ENCODE measurements around the gene GNB2. TPM values are rescaled to one million over a fixed set of nuclear protein-coding genes. Genes with fewer than 3 reads are reported as not detected.

GNB2 gene
- polyA plus RNA-seq, 2 of the 4 experiments (the other 2 are of a cell fraction), result 50.8 to 163 TPM

DNA sequence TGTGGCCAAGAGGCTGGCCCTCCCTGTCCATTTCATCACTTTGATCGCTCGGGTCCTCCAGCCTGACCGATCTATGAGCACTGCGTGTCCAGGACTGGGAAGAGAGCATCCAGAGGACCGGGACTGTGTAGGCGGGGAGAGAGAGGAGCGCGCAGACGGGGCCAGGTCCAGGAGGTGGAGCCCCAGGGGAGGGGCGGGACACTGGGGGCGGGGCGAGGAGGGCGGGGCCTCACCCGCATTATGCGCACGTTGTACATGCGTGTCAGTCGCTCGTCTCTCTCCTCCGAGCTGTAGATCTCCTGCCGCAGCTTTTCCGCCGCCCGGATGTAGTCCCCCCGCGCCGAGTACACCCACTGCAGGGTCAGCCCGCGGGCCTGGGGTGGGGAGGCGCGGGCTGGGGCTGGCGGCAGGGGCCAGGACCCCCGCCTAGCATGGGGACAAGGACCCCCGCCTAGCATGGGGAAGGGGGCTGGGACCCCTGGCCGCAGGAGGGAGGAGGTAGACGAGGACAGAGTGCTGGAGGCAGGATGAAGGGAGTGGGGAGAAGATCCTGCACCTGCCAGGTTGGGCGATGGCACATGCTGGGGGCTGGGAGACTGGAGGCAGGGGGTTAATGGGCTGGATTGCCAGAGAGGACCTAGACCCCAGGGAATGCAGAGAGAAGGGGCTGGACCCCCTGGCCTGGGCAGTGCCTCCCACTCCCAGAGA is 46.9 kb upstream of the GNB2 start:
- 15% methylated on average over 13 of the region's 37 CpGs for WGBS (ENCODE audit: missing lambda C conversion rate)
- ATAC-seq, result peak; percentile 93 to 96
- Histone ChIP-seq H3K4me2 (peak overlapping the region; percentile 90), H3K4me1 (0 out of 3 replicates have a peak, but pooled peaks cover 4% of the 10 kb centered on the region), H3K4me3 (peak overlapping the region; percentile 37), H3K27ac (peak overlapping the region; percentile 65 to 89; a peak in 5 of 6 replicates), H3K9me3 (no peaks in the 10 kb centered on the region)
- 0 out of 2 replicates have a peak, but pooled peaks have one; percentile 52 for TF ChIP-seq RNF2 (IDR thresholded peaks at IDR 0.05; ENCODE audit: borderline replicate concordance, low read depth)
- TF ChIP-seq ATOH8 (CRISPR knock-in tag; IDR thresholded peaks at IDR 0.05; ENCODE audit: low read depth), result no peak
- no peak for TF ChIP-seq HEYL (CRISPR knock-in tag; IDR thresholded peaks at IDR 0.05)
- TF ChIP-seq RARB (CRISPR knock-in tag; IDR thresholded peaks at IDR 0.05), result no peak
- peak in 1 of 2 experiments; percentile 14; a peak in 1 of 5 replicates for TF ChIP-seq JUN (IDR thresholded peaks at IDR 0.05)
- TF ChIP-seq, protein P1, sequence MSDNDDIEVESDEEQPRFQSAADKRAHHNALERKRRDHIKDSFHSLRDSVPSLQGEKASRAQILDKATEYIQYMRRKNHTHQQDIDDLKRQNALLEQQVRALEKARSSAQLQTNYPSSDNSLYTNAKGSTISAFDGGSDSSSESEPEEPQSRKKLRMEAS (IDR thresholded peaks at IDR 0.05), result peak; percentile 46; the same call in 1 of the 2 replicates
- ChIA-PET POLR2A (interaction anchor here (0.6 to 2.2 kb wide), 5 partner anchors 9 to 198 kb away, joined by 3 to 10 read pairs (median 3); partner anchors contain the start of genes FBXO24, LRCH4, MOSPD3 and ZCWPW1), CTCF (interaction anchor here (1.0 to 7.9 kb wide), 3 partner anchors 7 to 454 kb away, joined by 3 to 69 read pairs (median 3); partner anchors contain the start of gene MOSPD3)
- peak; percentile 85 to 98 for DNase-seq (ENCODE audit: low read depth in 1 of 2, low spot score in 1 of 2)
- FAIRE-seq, result no peak

DNA sequence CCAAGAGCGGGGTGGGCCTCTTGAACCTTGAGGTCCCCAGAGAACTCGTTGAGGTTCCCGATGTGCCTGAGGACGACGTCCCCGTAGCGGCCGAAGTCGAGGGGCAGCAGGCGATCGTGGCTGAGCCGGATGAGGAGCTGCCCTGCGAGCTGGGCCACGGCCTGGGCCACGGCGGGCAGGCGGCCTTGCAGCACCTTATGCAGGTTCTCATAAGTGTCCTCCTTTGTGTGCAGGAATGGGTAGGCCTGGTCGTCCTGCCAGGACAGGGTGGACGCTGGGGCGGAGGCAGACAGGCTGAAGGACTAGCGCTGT is 46.3 kb upstream of the GNB2 start:
- 0 out of 3 replicates have a peak, but pooled peaks cover 4% of the 10 kb centered on the region for H3K4me1 ChIP-seq
- H3K4me3 ChIP-seq, result no peak overlapping the region
- CTCF ChIA-PET, result interaction anchor here (7.9 kb wide), 1 partner anchor 13 kb away, joined by 69 read pairs; the partner anchor contains the start of gene MOSPD3
- TF ChIP-seq RAD21 (conservative IDR thresholded peaks at IDR 0.05 in 1 of 2, IDR thresholded peaks at IDR 0.05 in 1 of 2), result no peak
- TF ChIP-seq FOXS1 (CRISPR knock-in tag; IDR thresholded peaks at IDR 0.05), result no peak
- TF ChIP-seq NFE2L2 (conservative IDR thresholded peaks at IDR 0.05; ENCODE audit: low read length), result no peak
- no peak for TF ChIP-seq NR3C1 (IDR thresholded peaks at IDR 0.05)
- TF ChIP-seq, protein P1 (IDR thresholded peaks at IDR 0.05), result no peak
- TF ChIP-seq, protein P2, sequence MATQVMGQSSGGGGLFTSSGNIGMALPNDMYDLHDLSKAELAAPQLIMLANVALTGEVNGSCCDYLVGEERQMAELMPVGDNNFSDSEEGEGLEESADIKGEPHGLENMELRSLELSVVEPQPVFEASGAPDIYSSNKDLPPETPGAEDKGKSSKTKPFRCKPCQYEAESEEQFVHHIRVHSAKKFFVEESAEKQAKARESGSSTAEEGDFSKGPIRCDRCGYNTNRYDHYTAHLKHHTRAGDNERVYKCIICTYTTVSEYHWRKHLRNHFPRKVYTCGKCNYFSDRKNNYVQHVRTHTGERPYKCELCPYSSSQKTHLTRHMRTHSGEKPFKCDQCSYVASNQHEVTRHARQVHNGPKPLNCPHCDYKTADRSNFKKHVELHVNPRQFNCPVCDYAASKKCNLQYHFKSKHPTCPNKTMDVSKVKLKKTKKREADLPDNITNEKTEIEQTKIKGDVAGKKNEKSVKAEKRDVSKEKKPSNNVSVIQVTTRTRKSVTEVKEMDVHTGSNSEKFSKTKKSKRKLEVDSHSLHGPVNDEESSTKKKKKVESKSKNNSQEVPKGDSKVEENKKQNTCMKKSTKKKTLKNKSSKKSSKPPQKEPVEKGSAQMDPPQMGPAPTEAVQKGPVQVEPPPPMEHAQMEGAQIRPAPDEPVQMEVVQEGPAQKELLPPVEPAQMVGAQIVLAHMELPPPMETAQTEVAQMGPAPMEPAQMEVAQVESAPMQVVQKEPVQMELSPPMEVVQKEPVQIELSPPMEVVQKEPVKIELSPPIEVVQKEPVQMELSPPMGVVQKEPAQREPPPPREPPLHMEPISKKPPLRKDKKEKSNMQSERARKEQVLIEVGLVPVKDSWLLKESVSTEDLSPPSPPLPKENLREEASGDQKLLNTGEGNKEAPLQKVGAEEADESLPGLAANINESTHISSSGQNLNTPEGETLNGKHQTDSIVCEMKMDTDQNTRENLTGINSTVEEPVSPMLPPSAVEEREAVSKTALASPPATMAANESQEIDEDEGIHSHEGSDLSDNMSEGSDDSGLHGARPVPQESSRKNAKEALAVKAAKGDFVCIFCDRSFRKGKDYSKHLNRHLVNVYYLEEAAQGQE (IDR thresholded peaks at IDR 0.05), result no peak
- no peak for TF ChIP-seq ZSCAN20 (CRISPR knock-in tag; IDR thresholded peaks at IDR 0.05)
- no peak for TF ChIP-seq SREBF2 (IDR thresholded peaks at IDR 0.05)
- TF ChIP-seq, protein P3, sequence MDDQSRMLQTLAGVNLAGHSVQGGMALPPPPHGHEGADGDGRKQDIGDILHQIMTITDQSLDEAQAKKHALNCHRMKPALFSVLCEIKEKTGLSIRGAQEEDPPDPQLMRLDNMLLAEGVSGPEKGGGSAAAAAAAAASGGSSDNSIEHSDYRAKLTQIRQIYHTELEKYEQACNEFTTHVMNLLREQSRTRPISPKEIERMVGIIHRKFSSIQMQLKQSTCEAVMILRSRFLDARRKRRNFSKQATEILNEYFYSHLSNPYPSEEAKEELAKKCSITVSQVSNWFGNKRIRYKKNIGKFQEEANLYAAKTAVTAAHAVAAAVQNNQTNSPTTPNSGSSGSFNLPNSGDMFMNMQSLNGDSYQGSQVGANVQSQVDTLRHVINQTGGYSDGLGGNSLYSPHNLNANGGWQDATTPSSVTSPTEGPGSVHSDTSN (IDR thresholded peaks at IDR 0.05), result no peak
- no peak for TF ChIP-seq HDAC2 (IDR thresholded peaks at IDR 0.05)
- TF ChIP-seq HOXB13 (CRISPR knock-in tag; IDR thresholded peaks at IDR 0.05; ENCODE audit: low read depth), result no peak
- TF ChIP-seq BCL3 (IDR thresholded peaks at IDR 0.05), result no peak
- no peak for TF ChIP-seq ZC3H11A (IDR thresholded peaks at IDR 0.05)
- DNase-seq (ENCODE audit: low read depth in 1 of 2, low spot score in 1 of 2) (no peak), ATAC-seq (no peak), FAIRE-seq (no peak)
- peak overlapping the region in 1 of 2 experiments; percentile 89; a peak in 3 of 6 replicates for H3K27ac ChIP-seq
- POLR2A ChIA-PET, result interaction anchor here (0.6 to 2.2 kb wide), 4 partner anchors 10 to 198 kb away, joined by 3 to 10 read pairs (median 4); partner anchors contain the start of genes MOSPD3 and ZCWPW1
- H3K9me3 ChIP-seq, result no peaks in the 10 kb centered on the region
- peak overlapping the region; percentile 90; the same call in 2 of the 3 replicates for H3K4me2 ChIP-seq
- WGBS (ENCODE audit: missing lambda C conversion rate), result 95% methylated on average over 16 of the region's 21 CpGs
